HG03378 (cell line): ENCODE measurements around the gene SHC3.

Source experiments
- ATAC-seq: cut with Tn5 transposase; IDR thresholded peaks from one replicate; pipeline ENCODE4 v1.9.1; 2021; ENCODE audit warnings: mild to moderate bottlenecking, moderate library complexity; ENCODE audit not compliant: unreplicated experiment

SHC3 gene

DNA sequence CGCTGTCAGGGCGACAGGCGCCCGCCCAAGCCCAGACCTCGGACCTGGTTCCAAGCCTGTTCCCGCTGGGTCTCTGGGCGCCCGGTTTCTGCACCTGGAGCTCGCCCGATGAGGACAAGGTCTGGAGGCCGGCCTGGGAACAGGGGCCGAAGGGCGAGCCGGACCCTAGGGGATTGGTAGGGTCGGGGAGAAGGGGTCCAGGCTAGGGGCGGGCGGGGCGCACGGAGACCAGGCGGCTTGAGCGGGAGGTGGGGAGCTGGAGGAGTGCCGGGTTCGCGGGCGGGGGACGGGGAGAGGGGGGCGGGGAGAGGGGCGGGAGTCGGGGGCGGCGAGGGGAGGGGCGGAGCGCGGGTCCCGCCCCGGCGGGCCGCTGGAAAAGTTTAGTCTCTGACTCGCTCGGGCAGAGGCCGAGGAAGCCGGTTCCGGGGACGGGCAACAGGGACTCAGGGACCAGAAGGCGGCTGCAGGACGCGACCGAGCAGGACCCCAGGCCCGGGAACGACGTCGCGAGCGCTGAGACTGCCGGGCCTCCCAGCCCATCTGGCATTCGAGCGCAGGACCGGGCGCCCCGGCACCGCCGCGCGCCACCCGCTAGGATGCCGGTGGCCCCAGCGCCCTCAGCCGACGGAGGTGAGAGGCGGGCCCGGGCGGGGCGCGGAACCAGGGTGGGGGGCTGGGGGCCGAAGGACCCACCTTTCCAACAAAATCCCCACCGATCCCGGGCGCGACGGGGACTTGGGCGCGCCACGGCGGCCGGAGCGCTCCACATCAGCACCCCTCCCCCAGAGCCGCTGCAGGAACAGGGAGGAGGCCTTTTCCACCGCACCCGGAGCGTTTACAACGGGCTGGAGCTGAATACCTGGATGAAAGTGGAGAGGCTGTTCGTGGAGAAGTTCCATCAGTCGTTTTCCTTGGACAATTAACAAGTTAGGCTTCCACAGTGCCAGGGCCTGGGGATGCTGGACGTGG, 187.3 kb downstream of the SHC3 start, which contains the start of gene S1PR3:
TSS of gene S1PR3 (plus strand) at position 403 of the 969 bp plus-strand sequence. CDS start 9,733 bp downstream, outside the sequence.
- ATAC-seq = no peak

DNA sequence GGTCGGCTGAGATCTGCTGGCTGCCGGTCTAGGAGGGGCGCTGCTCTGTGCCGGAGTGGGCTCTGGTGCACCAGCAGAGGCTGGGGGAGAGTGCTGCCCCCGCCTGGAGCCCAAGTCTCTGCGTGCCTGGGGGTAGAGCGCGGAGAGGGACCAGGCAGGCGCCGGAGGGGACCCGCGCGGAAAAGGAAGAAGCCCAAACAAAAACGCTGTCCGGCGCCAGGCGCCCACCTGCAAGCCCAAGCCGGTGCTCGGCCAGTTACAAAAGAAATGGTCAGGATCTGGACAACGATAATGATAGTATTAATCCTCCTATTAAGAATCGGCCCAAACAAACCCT, 187.9 kb downstream of the SHC3 start:
- no peak for ATAC-seq

- no peak for ATAC-seq
Observed at GRCh38 chr9:88990041-88990728, 188.4 kb downstream of the SHC3 start.

DNA sequence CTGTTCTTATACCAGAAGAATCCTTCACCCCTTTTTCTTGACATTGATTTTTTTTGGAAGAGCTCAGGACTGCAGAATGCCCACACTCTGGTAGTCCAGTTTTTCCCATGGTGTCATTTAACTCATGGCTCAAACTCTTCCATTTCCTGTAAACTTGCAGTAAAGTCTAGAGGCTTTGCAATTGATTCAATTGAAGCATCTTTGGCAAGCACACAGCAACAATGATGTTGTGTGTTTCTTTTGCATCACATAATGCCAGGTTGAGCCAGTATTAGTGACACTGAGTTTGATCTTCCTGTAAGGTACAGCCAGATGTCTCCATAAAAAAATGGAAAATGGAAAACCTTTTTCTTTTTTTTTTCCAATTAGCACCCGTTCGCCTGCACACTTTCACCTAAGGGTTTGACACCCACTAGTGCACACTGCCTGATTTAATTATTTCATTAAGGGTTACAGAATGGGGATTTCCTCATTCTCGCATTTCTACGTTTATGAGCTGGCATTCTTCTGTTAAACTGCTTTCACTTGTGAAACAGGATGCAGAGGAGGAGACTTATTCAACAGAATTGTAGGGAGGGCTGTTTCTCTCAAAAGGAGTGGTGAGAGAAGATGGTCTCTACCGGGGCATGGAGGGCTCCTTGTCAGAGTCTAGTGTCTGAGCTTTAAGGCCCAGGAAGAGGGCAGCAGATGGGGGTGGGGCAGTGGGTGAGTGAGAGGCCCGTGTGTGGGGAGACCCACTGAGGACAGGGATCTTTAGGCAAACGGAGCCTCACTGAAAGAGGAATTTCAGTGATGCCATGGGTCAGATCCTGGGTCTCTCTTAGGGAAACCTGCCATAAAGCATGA, 189.6 kb downstream of the SHC3 start:
- no peak for ATAC-seq

- ATAC-seq = no peak
Observed at GRCh38 chr9:88987661-88988060, 191.0 kb downstream of the SHC3 start.

- ATAC-seq = no peak
Observed at GRCh38 chr9:88986776-88987175, 191.8 kb downstream of the SHC3 start.

- ATAC-seq = no peak
Observed at GRCh38 chr9:88985616-88986015, 193.0 kb downstream of the SHC3 start.

GRCh38 chr9:88984543-88984883, 194.1 kb downstream of the SHC3 start:
- no peak for ATAC-seq

DNA sequence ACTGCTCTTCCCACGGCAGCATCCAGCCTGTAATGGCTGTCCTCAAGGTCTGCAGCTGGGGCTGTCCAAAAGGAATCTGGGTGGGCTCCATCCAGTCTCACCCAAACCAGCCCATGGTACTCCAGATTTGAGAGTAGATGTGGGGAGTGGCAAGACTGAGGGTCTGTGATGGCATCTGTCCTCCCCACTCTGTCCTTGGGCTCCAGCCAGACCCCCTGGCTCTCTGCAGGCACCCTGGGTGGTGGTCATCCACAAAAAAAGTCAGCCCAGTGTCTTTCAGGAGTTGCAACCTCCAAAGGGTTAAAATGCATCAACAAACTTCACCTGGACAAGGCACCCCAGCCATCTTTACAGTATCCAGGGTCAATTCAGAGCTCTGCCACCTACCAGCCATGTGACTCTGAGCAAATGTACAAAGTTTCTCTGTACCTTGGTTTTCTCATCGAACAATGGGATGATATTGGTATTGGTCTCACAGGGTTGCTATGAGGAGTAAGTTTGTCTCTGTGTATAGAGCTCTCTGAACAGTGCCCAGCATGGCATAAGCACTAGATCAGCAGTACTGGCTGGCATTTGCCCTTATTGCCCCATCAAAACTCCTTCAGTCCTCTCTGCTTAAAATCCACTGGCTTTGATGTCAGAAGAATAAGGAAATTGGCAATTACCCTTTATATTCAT, 194.6 kb downstream of the SHC3 start:
- ATAC-seq = no peak

GRCh38 chr9:88980740-88981203, 197.8 kb downstream of the SHC3 start:
- ATAC-seq = no peak

- ATAC-seq = no peak
Observed at GRCh38 chr9:88979791-88980190, 198.8 kb downstream of the SHC3 start.

GRCh38 chr9:88979021-88979420, 199.6 kb downstream of the SHC3 start:
- no peak for ATAC-seq

- no peak for ATAC-seq
Observed at GRCh38 chr9:88978034-88978433, 200.6 kb downstream of the SHC3 start.

DNA sequence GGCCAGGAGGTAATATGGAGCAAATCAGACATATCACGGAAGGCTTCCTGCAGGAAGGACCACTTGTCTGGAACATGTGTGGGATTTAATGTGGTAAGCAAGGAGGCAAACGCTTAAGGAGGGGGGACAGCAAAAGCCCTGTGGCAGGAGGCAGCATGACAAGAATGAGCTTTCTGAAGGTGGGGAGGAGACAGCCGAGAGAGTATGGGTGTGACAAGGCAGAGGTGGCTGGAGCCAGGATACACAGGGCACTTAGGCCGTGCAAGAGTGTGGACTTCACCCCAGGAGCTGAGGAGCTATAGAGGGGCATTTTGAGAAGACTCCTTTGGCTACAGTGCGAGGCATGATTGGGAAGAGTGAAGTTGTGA, 201.7 kb downstream of the SHC3 start:
- no peak for ATAC-seq

GRCh38 chr9:88975966-88976889, 202.4 kb downstream of the SHC3 start:
- ATAC-seq = no peak

DNA sequence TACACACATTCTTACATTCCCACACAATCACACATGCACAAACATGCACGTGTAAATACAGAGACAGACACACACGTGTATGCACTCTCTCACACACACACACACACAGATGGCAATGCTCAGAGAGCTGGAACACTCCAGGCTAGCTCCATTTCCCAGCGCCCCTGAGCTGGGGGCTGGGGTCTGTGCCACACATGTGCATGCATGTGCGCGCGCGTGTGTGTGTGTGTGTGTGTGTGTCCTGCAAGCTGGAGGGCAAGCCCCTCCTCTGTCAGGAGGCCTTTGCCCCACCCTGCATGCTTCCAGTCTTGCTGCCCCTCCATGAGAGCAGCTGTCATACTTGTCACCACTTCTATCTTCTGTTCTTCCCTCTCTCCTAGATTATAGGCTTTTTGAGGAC, 204.0 kb downstream of the SHC3 start:
- no peak for ATAC-seq

- no peak for ATAC-seq
Observed at GRCh38 chr9:88973281-88974045, 205.2 kb downstream of the SHC3 start.

DNA sequence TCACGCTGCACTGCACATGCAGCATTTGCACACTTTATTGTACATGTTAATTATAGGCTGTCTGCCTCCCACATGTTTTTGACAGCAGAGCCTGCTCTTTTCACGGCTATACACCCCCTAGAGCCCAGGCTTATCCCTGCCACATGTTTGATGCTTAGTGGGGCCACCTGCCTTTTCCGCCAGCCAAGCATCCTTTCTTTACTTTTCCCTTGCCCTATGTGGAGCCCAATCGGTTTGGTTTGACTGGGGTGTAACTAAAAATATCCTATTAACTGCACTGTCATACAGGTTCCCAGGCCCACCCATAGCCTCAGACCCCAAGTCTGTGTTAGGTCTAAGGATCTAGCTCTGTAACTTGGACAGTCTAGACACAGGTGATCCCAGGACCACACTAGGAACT, 206.2 kb downstream of the SHC3 start:
- ATAC-seq = no peak
